Measurements from ENCODE around the gene BBS2.
"Not testable (repeated sequence)": the region's sequence is repeated elsewhere in the genome, so short reads cannot be mapped to it uniquely, and the experiment has no call there.

The BBS2 gene

DNA sequence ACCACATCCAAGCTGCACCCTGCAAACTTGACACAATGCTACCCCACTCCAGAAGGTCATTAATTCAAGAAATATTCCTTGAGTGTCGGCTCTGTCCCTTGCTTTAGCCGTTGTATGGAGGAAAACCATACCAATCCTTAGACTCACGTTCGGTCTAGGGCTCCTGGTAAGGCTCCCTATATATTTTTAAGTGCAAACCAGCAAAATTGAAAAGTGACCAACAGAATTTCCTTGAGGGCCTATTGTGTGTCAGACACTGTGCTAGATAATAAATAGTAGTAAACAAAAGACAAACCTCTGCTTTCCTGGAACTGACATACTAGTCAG lies 390 bp upstream of the BBS2 start:
- DNase-seq (ENCODE audit: low read depth), result no peak

DNA sequence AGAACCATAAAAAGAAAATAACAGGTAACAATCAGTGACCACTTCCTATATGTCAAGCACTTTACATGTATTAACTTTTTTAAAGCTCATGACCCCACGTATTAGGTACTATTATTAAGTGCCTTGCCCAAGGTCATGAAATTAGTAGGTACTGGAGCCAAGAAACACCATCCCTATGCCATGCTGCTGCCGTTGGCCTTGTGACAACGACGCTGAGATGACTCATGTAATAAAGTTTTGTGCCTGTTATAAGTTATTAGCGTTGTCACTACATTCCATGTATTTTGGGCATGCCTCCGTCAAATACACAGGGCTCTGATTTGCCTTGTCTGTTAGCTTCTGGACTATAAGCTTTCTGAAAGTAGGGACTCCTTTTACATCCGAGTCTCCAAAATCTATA lies 1.4 kb downstream of the BBS2 start:
- DNase-seq (ENCODE audit: low read depth), result no peak

DNA sequence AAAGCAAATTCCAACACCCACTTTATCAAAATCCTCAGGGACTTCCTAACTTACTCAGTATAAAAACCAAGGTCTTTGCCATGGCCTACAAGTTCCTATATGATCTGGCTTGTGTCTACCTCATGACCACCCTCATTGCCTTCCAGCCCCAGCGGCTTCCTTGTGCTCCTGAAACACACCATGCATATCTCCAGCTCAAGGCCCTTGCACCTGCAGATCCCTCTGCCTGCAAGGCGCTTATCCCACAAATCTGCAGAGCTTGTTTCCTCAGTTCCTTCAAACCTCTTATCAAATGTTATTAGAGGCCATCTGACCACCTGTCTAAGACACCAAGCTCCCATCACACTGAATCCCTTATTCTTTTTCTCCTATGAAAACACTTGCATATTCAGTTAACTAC lies 2.6 kb downstream of the BBS2 start:
- no peak for DNase-seq (ENCODE audit: low read depth)

DNA sequence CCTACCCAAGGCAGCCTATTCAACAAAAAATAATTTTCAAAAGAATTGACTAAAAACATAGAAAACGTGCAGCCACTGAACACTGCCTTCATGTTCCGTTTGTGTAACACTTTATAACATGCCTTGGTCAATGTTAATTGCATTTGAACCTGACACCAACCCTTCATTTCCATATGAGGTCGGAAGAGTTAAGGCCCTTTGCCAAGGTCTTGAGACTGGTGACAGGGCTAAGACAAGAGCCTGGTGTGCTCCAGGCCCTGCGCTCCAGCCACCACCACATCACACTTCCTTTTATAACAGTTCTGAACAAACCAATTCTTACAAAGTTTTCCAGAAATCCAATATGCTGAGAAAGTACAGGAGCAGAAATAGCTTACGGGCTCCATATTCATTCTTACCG lies 4.2 kb downstream of the BBS2 start:
- DNase-seq (ENCODE audit: low read depth), result no peak

DNA sequence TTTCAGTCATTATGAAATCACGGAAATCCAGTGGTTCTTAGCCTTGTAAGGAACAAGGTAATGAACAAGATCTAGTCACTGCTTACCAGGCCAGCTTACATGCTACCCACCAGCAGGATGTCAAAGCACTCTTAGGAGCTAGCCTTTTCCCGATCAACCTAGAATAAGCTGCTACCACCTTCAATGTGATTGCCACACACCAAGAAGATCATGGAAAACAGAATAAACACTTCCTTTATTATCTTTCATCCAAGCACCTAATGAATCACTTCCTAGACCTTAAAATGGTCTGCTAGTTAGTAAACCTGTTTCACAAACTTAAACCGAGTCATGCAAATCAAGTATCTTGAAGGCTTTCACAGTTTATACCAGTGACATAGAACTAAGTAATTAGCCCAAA lies 5.0 kb downstream of the BBS2 start:
- DNase-seq (ENCODE audit: low read depth), result no peak

DNA sequence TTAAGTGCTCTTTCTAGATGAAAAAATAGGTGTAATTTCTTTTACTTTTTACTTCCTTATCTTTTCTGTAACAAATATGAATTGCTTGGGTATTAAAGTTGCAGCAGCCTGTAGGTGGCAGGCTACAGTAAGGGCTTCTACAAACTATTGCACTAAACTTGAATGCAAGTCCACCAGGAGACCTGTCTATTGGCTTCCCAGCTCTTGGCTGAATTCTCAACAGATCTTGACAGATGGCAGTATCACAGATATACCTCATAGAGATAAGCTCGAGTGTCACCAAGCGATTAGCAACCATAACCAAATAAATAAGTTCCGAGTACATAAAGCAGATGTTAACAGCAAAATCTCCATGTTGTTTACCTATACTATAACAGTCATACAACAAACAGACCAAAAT lies 5.9 kb downstream of the BBS2 start:
- DNase-seq (ENCODE audit: low read depth), result peak; percentile 43

DNA sequence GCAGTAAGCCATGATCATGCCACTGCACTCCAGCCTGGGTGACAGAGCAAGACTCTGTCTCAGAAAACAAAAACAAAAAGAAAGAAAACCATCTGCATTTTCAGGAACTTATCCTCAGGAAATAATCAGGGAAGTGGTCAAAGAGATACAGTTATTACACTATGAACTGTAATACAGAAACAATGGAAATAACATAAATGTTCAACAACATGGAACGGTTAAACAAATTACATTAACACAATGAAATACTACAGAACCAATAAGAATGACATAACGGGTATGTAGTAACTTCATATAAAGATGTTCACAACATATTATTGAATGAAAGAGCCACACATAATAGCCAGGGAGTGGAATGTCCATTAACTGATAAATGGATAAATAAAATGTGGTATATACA lies 6.7 kb downstream of the BBS2 start:
- DNase-seq (ENCODE audit: low read depth), result no peak

DNA sequence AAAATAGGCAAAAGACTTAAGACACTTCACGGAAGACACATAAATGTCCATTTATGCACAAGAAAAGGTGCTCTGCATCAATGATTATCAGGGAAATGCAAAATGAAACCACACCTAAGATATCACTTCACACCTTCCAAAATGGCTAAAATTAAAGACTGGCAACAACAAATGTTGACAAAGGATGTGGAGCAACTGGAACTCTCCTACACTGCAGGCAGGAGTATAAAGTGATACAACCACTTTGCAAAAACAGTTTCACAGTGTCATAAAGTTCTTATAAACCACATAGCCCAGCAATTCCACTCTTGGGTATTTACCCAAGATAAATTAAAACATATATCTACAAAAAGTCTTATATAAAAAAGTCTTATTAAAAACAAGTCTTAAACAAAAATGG lies 7.8 kb downstream of the BBS2 start:
- DNase-seq (ENCODE audit: low read depth), result no peak

DNA sequence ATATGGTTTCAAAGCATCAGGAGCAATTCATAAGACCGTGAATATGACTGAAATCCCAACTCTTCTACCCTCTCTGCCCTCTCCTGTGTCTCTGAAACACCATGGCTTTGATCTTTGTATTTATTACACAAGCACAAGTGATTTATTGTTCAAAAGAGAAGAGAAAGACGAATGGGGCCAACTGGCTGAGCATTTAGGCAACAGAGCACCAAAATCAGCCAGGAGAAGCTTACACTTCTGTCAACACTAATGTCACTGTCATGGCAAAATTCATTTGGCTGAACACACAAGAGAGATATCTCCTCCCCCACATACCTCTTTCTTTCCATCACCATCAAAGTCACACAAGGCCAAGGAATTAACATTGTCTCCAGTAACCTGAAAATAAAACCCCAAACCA lies 9.3 kb downstream of the BBS2 start:
- DNase-seq (ENCODE audit: low read depth), result no peak

DNA sequence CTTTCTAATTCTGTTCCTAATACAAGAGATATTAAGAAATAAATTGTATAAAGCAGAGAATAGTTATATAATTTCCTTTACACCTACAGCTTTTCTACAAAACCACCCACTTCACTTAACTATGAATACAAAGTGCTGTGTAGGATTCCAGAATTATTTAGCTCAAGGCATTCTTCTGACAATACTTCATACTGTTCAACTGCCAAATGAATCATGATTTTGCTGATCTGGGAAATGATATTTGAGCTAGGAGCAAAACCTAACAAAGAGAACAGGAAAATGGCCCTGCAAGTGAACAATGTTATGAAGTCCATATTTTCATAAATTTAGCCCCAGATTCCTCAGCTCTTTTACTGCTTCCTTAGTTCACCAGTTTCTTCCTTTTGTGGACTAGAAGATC lies 12.9 kb downstream of the BBS2 start:
- DNase-seq (ENCODE audit: low read depth), result no peak

DNA sequence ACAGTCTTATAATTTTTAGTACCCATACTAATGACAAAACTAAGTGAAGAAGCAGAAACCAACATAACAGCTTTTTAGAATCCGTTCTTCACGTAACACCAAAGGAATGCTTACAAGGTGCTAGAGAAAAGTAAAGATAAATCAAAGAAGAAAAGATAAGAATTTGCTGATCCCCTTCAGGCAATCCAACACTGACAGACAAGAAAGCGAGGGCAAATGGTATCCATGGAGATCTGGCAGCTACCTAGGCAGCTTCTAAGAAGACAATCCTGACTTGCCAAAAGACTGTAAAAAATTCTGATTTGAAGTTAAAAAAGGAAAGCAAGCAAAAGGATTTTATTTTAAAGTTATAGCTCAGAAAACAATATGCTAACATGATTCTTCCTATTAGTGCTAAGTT lies 14.6 kb downstream of the BBS2 start:
- no peak for DNase-seq (ENCODE audit: low read depth)

DNA sequence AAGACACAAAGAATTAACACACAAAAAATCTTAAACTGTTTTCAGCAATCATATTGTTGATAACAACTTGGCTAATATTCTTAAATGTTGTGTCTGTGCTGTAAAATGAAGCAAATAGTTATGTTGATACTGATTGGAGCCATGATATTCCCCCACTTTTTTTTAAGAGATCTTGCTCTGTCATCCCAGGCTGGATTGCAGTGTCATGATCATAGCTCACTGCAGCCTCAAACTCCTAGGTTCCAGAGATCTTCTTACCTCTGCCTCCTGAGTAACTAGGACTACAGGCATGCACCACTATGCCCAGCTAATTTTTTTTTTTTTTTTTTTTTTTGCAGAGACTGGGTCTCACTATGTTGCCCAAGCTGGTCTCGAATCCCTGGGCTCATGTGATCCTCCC lies 26.0 kb downstream of the BBS2 start:
- DNase-seq (ENCODE audit: low read depth), result no peak

DNA sequence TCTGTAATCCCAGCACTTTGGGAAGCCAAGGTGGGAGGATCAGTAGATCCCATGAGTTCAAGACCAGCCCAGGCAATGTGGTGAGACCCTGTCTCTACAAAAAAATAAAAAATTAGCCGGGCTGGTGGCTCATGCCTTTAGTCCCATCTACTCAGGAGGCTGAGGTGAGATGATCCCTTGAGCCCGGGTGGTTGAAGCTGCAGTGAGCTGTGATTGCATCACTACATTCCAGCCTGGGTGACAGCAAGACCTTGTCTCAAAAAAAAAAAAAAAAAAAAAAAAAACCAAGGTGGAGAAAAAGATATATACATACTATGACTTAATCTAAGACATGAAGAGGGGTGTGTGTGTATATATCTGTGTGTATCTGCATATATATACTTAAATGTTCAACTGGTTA lies 26.7 kb downstream of the BBS2 start:
- no peak for DNase-seq (ENCODE audit: low read depth)

DNA sequence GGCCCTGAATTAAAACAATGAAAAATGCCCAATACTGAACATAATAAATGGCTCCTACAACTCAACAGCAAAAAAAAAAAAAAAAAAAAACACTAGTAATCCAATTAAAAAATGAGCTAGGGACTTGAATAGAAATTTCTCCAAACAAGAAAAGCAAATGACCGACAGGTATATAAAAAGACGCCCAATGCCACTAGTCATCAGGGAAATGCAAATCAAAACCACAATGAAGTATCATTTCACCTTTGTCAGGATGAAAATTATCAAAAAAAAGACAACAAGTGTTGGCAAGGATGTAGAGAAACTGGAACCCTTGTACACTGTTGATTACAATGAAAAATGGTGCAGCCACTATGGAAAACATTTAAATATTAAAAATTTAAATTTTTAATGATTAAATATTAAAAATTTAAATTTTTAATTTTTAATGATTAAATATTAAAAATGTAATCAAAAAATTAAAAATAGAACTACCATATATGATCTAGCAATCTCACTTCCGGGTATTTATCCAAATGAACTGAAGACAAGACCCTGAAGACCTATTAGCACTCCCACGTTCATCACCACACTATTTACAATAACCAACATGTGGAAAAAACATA lies 28.1 kb downstream of the BBS2 start:
- no peak for DNase-seq (ENCODE audit: low read depth)

DNA sequence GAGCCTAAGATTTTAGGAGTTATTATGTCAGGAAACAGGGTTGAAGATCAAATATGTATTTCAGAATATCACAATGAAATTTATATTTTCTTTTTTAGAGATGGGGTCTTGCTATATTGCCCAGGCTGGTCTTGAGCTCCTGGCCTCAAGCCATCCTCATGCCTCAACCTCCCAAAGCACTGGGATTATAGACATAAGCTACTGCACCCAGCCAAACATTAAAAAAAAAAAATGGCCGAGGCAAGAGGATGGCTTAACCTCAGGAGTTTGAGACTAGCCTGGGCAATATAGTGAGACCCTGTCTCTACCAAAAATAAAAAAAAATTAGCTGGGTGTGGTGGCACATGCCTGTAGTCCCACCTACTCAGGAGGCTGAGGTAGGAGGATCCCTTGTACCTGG lies 31.0 kb downstream of the BBS2 start:
- not testable (repeated sequence) for DNase-seq (ENCODE audit: low read depth)

DNA sequence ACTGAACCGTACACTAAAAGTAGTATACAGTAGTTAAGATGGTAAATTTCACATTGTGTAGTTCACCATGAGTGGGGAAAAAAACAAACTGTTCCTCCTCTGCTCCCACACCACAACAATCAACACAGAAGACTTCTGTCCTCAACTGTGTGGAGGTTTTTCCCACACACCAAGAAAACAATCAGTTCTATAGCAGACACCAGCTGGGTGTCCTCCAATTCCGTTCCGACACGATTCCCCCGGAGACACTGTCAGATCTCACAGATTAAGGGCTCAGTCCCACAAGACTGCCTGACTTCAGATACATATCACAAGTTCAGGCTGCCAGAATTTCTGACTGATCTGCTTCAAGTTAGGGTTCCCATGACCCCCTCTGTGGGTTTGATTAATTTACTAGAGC lies 31.8 kb downstream of the BBS2 start:
- no peak for DNase-seq (ENCODE audit: low read depth)

DNA sequence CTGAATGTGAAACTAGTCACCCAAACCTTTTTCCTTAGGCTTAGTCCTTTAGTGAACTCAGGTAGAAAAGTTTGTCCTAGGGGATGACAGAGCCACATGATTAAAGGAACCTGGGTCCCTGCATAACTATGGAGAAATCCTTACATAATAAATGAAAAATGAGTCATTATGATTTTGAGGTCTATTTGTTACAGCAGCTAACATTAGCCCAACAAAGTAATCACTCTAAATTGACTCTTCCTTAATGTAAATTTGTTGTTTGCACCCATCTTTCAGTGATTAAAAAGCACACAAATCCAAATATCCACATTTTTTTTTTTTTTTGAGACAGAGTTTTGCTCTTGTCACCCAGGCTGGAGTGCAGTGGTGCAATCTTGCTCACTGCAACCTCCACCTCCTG lies 36.4 kb downstream of the BBS2 start:
- DNase-seq (ENCODE audit: low read depth), result no peak

DNA sequence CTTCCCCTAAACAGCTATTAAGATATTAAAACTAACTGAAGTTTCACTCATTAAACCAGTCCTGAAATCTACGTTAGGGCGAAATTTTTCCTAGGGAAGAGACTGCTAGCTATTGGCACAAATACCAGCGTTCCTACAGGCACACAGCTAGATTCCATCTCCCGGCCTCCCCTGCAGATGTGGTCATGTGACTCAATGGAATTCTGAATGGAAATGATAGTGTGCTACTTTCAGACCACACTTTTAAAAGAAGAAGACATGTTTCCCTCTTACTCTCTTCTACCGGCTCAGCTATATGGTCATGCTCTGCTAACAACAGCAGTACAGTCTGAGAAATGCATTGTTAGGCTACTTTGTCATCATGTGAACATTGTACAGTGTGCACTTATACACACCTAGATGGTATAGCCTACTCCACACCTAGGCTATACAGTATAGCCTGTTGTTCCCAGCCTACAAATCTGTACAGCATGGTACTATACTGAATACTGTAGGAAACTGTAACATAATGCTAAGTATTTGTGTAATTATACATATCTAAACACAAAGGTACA lies 37.1 kb downstream of the BBS2 start:
- no peak for DNase-seq (ENCODE audit: low read depth)

DNA sequence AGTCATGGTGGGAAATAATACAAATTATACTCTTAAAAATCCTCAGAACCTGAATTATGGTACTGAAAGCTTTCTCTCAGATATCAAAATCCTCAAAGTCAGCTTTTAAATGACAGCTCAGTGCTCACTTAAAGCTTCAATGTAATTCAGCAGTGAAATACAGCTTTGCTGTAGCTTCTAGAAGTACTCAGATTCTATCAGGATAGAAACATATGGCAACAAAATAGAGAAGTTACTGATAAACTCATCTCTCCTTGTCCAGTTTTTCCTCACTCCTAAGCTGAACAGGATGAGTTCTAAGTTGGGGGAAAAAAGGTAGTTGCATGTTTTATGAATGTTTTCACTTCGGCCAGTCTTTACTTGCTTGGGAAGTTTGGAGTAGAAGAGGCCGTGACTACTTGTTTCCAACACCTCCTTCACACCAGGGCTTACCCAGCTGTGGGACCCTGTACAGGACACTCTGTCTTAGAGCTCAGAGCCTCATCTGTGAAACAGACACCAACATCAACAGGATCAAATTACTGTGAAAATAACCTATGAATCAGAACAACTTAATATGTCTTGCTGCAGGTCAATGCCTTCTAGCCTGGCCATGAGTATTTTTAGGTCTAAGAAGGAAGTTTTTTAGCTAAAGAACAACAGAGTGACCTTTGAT lies 38.2 kb downstream of the BBS2 start:
- DNase-seq (ENCODE audit: low read depth), result no peak

DNA sequence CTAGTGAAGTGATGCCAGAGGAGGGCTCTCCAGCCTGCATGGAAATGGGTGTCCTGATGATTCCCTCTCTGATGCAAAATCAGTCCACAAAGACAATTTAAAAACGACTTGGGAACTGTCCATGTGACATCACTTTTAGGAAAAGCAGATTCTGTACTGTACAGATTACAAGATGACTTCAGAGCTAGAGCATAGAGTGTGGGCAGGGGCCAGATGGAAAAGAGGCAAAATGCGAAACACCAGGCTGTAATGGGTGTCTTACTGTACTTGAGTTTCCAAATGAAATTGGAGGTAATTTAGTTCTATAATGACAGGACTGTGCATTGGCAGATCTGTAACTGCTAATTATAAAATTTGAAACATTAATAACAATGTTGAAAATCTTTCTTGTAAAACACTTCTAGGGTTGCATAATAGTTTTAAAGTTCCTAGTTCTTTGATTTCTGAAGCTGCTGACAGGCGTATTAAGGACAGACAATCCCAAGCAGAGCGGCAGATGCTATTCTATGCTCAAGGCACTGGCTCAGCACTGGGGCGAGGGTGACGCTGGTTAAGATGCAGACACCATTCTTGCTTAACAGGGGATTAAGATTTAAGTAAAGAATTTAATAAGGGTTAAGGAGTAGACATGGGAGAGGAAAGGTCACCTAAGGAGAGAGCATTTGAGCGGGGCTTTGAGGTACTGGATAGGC lies 38.9 kb downstream of the BBS2 start:
- no peak for DNase-seq (ENCODE audit: low read depth)

DNA sequence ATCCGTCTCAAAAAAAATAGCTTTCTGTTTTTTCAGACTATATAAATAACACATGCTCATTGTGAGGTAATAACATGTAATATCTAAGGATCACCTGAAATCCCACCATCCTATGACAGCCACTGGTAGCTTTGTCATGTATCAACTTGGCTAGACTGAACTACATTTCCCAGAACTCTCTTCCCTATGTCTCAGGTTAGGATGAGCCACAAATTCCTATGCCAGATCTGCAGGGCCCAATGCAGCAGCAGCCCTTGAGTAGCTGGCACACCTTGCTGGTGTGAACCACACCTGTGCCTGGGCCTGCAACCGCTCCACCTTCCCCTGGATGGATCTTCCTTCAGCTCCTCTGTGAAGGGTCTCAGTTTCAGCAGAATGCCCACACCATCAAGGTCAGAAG lies 40.4 kb downstream of the BBS2 start:
- no peak for DNase-seq (ENCODE audit: low read depth)

DNA sequence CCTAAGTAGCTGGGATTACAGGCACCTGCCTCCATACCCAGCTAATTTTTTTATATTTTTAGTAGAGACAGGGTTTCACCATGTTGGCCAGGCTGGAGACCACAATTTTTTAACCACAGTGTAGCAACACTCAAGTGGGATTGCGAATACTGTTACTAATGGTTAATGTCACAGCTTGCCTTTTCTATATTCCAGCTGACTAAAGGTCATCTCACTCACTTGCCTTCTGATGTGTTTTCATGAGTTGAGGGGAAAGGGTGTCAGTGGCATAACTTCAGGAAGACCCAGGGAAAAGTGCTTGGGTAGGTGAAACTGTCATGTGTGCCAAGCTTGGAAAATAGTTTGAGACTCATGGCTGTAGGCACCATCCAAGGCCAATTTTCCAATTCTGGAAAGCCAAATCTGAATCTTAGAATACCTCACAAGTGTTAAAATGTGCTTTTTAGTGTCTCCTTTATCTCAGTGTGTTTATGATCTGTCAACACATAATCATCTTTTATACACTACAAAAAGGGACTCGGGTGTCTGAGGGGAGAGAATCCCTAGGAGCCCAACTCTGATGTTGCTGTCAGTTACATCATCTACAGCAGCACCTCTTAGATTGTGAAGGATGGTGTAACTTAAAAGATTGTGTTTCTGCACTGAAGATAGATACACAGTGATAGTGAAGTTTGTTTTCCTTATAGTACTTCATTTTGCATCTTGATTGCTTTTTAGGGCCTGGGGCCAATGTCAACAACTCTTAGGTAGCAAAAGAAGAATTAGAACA lies 41.4 kb downstream of the BBS2 start:
- DNase-seq (ENCODE audit: low read depth), result no peak
